DOHH2 (cell line): ENCODE data around the gene ZFX.

Experiments used
- H3F3A ChIP-seq: fragments of 200-600 bp; sonication (generic), shearing (Covaris generic); 2 replicates; pipeline ENCODE4 v1.6.0; 2016; ENCODE audit warnings: antibody characterized with exemption, mild to moderate bottlenecking; ENCODE audit not compliant: control insufficient read depth, insufficient read depth
- H3K27ac ChIP-seq: fragments of 200-600 bp; sonication (generic); 2 replicates; pipeline ENCODE4 v1.5.1; 2014; ENCODE audit warnings: low read depth, mild to moderate bottlenecking, low read length, moderate library complexity
- H3K27me3 ChIP-seq: fragments of 200-600 bp; sonication (generic); 2 replicates; pipeline ENCODE4 v1.6.1; 2014; ENCODE audit warnings: mild to moderate bottlenecking, low read length, mixed read lengths; ENCODE audit not compliant: control insufficient read depth
- H3K36me3 ChIP-seq: fragments of 200-600 bp; sonication (generic); 2 replicates; pipeline ENCODE4 v1.6.1; 2014; ENCODE audit warnings: mild to moderate bottlenecking, low read length, moderate library complexity, mixed read lengths; ENCODE audit not compliant: control insufficient read depth
- H3K4me1 ChIP-seq: fragments of 200-600 bp; sonication (generic); 2 replicates; pipeline ENCODE4 v1.6.1; 2014; ENCODE audit warnings: mild to moderate bottlenecking, low read length, mixed read lengths; ENCODE audit not compliant: control insufficient read depth
- H3K4me2 ChIP-seq: fragments of 200-600 bp; sonication (generic); 2 replicates; pipeline ENCODE4 v1.6.0; 2014; ENCODE audit warnings: mild to moderate bottlenecking, low read length, moderate library complexity
- H3K4me3 ChIP-seq: fragments of 200-600 bp; sonication (generic); 2 replicates; pipeline ENCODE4 v1.5.1; 2014; ENCODE audit warnings: mild to moderate bottlenecking, low read length, mixed read lengths
- H3K79me2 ChIP-seq: fragments of 200-600 bp; sonication (generic); 2 replicates; pipeline ENCODE4 v1.6.1; 2014; ENCODE audit warnings: mild to moderate bottlenecking, low read length, mixed read lengths; ENCODE audit not compliant: control insufficient read depth
- H3K9me2 ChIP-seq: fragments of 200-600 bp; sonication (generic); replicated peaks from 2 replicates; pipeline ENCODE4 v1.6.1; 2014; ENCODE audit warnings: mild to moderate bottlenecking, low read length, mixed read lengths; ENCODE audit not compliant: control insufficient read depth
- H3K9me3 ChIP-seq: fragments of 200-600 bp; sonication (generic); 2 replicates; pipeline ENCODE4 v1.6.1; 2014; ENCODE audit warnings: antibody characterized with exemption, low read length, mixed read lengths; ENCODE audit not compliant: control insufficient read depth, insufficient read depth
- H4K20me1 ChIP-seq: fragments of 200-600 bp; sonication (generic); 2 replicates; pipeline ENCODE4 v1.6.0; 2014; ENCODE audit warnings: low read depth, mild to moderate bottlenecking, antibody characterized with exemption, low read length, moderate library complexity; ENCODE audit not compliant: control insufficient read depth, insufficient read depth
- EZH2phosphoT487 ChIP-seq: fragments of 200-600 bp; sonication (generic); IDR thresholded peaks from 2 replicates; pipeline ENCODE4 v1.6.1; 2017; ENCODE audit warnings: borderline replicate concordance, mild to moderate bottlenecking, antibody characterized with exemption, low read length, moderate library complexity, mixed read lengths
- TF ChIP-seq, protein P1 (sequence below): fragments of 200-600 bp; sonication (generic); IDR thresholded peaks from one replicate; pipeline ENCODE4 v1.5.1; 2014; ENCODE audit warnings: antibody characterized with exemption, mild to moderate bottlenecking, low read depth, low read length; ENCODE audit not compliant: poor library complexity, severe bottlenecking

Gene ZFX

DNA sequence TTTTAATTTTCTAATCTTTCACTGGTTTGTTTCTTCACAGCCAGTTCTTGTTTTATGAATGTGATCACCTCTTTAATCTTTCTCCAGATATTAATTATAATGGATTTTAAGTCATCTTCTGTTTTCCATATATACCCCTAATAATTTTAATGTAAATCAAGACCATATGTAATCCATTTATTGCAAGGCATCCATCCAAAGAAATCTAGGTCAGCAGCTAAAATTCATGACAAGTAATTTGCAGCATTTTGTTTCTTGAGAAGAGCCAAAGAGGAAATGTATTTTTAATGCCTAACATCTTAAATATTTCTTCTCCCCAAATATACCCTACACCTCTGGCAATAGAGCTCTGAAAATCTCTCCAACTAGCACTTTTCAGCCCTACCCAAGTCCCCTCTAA lies 83.3 kb downstream of the ZFX start:
- peaks cover 6% of the 10 kb centered on the region; the same call in 1 of the 2 replicates for H3K27me3 ChIP-seq
- H3K4me2 ChIP-seq = no peak overlapping the region
- H3K36me3 ChIP-seq = no peaks in the 10 kb centered on the region
- H3K79me2 ChIP-seq = no peaks in the 10 kb centered on the region
- H3K27ac ChIP-seq = no peak overlapping the region
- no peaks in the 10 kb centered on the region for H3K9me2 ChIP-seq
- no peaks in the 10 kb centered on the region for H3F3A ChIP-seq
- no peaks in the 10 kb centered on the region for H4K20me1 ChIP-seq
- no peaks in the 10 kb centered on the region for H3K9me3 ChIP-seq
- TF ChIP-seq EZH2phosphoT487 = no peak
- TF ChIP-seq, protein P1, sequence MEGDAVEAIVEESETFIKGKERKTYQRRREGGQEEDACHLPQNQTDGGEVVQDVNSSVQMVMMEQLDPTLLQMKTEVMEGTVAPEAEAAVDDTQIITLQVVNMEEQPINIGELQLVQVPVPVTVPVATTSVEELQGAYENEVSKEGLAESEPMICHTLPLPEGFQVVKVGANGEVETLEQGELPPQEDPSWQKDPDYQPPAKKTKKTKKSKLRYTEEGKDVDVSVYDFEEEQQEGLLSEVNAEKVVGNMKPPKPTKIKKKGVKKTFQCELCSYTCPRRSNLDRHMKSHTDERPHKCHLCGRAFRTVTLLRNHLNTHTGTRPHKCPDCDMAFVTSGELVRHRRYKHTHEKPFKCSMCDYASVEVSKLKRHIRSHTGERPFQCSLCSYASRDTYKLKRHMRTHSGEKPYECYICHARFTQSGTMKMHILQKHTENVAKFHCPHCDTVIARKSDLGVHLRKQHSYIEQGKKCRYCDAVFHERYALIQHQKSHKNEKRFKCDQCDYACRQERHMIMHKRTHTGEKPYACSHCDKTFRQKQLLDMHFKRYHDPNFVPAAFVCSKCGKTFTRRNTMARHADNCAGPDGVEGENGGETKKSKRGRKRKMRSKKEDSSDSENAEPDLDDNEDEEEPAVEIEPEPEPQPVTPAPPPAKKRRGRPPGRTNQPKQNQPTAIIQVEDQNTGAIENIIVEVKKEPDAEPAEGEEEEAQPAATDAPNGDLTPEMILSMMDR = no peak
- H3K4me3 ChIP-seq = no peak overlapping the region
- no peaks in the 10 kb centered on the region for H3K4me1 ChIP-seq

DNA sequence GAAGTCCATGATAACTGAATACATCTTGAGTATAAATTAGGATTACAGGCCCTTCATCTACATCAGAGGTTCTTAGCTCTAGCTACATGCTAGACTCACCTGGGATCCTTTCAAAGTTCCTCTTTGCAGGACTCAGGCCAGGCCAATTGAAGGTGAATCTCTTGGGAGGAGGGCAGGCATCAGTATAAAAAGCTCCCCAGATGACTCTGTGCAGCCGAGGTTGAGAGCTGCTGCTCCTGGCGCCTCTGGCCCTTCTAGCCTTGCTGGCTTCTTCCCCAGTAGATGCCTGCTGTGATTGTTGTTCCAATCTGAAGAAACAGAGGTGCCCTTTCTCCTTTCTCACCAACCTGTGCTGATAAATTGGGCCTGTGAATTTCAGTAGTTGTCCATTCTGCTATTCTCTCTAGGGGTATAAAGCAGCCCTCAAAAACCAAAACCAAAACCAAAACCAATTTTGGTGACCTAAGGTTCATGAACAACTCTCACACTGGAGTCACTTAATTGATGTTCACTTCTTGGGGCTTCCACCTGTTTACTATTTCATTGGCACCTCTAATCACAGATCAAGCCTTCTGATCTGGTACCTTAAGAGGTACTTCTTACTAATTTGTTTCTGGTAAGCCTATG lies 85.7 kb downstream of the ZFX start:
- TF ChIP-seq EZH2phosphoT487 = no peak
- TF ChIP-seq, protein P1 = no peak
- Histone ChIP-seq H3K27ac (no peak overlapping the region), H3K4me3 (no peak overlapping the region)

DNA sequence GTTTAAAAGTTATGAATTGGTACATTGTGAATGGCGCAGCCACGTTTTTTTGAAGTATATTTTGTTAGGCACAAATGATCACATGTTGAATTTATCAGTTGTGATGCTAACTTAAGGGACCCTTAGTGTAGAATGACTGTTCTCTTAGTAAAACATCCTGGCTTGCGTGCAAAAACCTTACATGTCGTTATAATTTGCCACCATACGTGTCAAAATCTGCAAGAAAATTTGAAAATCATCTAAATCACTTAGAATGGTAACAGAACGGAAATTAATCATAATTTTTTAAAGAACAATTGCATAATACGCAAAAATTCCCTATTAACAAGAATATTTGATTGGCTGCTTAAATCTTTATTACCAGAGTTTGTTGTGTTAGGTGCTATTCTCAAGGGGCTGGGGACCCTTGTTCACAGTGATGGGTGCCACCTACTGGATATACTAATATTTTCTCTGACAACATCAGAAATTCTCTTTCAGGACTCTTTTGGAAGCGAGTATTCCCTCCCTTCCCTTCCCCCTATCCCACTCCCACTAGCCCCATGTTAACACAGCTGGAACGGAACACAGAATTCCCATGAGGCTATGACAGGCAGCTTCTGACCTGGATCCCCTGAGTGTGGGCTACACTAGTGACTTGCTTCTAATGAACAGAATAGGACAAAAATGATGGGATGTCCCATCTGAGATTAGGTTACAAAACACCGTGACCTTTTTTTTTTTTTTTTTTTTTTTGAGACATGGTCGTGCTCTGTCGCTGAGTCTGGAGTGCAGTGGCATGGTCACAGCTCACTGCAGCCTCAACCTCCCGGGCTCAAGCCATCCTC lies 92.5 kb downstream of the ZFX start:
- H3K27ac ChIP-seq = no peak overlapping the region
- no peaks in the 10 kb centered on the region for H4K20me1 ChIP-seq
- no peaks in the 10 kb centered on the region for H3K79me2 ChIP-seq
- no peaks in the 10 kb centered on the region for H3K9me2 ChIP-seq
- H3K27me3 ChIP-seq = no peaks in the 10 kb centered on the region
- H3K4me2 ChIP-seq = no peak overlapping the region
- TF ChIP-seq, protein P1 = peak; percentile 45
- TF ChIP-seq EZH2phosphoT487 = no peak
- H3K4me1 ChIP-seq = peaks cover 6% of the 10 kb centered on the region; the same call in 1 of the 2 replicates
- H3K36me3 ChIP-seq = no peaks in the 10 kb centered on the region
- no peak overlapping the region for H3K4me3 ChIP-seq
- H3F3A ChIP-seq = no peaks in the 10 kb centered on the region
- no peaks in the 10 kb centered on the region for H3K9me3 ChIP-seq

More for the DNA sequence above, 85.7 kb downstream of the ZFX start:
- H3K4me2 ChIP-seq = no peak overlapping the region
- H3K9me2 ChIP-seq = no peaks in the 10 kb centered on the region
- no peaks in the 10 kb centered on the region for H3K79me2 ChIP-seq
- peaks cover 6% of the 10 kb centered on the region; the same call in 1 of the 2 replicates for H3K27me3 ChIP-seq
- H3F3A ChIP-seq = no peaks in the 10 kb centered on the region
- no peaks in the 10 kb centered on the region for H3K4me1 ChIP-seq
- no peaks in the 10 kb centered on the region for H4K20me1 ChIP-seq
- H3K36me3 ChIP-seq = no peaks in the 10 kb centered on the region
- no peaks in the 10 kb centered on the region for H3K9me3 ChIP-seq
